Mesenchymal stem cell (in vitro differentiated cells and primary cell): ENCODE results near the gene IL22RA2.
"Not testable (repeated sequence)": the region's sequence is repeated elsewhere in the genome, so short reads cannot be mapped to it uniquely, and the experiment has no call there.

Experiments
- DNase-seq: peaks from one replicate; pipeline ENCODE4 v3.0.0-alpha.2; 2013
- H2AFZ ChIP-seq: one replicate; pipeline ENCODE4 v1.6.1; 2013; ENCODE audit warnings: low read depth, mild to moderate bottlenecking, control low read depth, inconsistent platforms, low read length, moderate library complexity
- H2AK5ac ChIP-seq: 2 replicates; pipeline ENCODE4 v1.6.1; 2013; ENCODE audit warnings: low read length, moderate library complexity, mild to moderate bottlenecking, inconsistent platforms; ENCODE audit not compliant: severe bottlenecking
- H2BK120ac ChIP-seq: one replicate; pipeline ENCODE4 v1.6.1; 2013; ENCODE audit warnings: low read depth, mild to moderate bottlenecking, inconsistent platforms, low read length, moderate library complexity
- H2BK12ac ChIP-seq, 2 experiments: one replicate each; pipeline ENCODE4 v1.6.1; 2013; ENCODE audit warnings: inconsistent platforms in 2 of 2, low read length in 2 of 2, mild to moderate bottlenecking in 2 of 2, moderate library complexity in 2 of 2, control low read depth in 1 of 2
- H2BK15ac ChIP-seq: one replicate; pipeline ENCODE4 v1.6.1; 2013; ENCODE audit warnings: mild to moderate bottlenecking, low read depth, inconsistent platforms; ENCODE audit not compliant: poor library complexity, severe bottlenecking
- H2BK5ac ChIP-seq: 2 replicates; pipeline ENCODE4 v1.6.1; 2013; ENCODE audit warnings: low read depth, mild to moderate bottlenecking, low read length, control low read depth, inconsistent platforms; ENCODE audit not compliant: poor library complexity, severe bottlenecking
- H3K14ac ChIP-seq, 2 experiments: one replicate each; pipeline ENCODE4 v1.6.1; 2013; ENCODE audit warnings: inconsistent platforms in 2 of 2, low read length in 2 of 2, control low read depth in 1 of 2, mild to moderate bottlenecking in 1 of 2, moderate library complexity in 1 of 2
- H3K18ac ChIP-seq, 2 experiments: one replicate each; pipeline ENCODE4 v1.6.1; 2013; ENCODE audit warnings: inconsistent platforms in 2 of 2, low read length in 2 of 2, control low read depth in 1 of 2, low read depth in 1 of 2, mild to moderate bottlenecking in 1 of 2
- H3K23ac ChIP-seq, 2 experiments: one replicate each; pipeline ENCODE4 v1.6.1; 2013; ENCODE audit warnings: inconsistent platforms in 2 of 2, low read length in 2 of 2, mild to moderate bottlenecking in 2 of 2, moderate library complexity in 2 of 2, control low read depth in 1 of 2
- H3K27ac ChIP-seq: 2 replicates; pipeline ENCODE4 v1.5.1; 2013; ENCODE audit warnings: mild to moderate bottlenecking, moderate library complexity, low read length, control low read depth, inconsistent platforms; ENCODE audit not compliant: poor library complexity, severe bottlenecking
- H3K27me3 ChIP-seq, 2 experiments: 2 replicates each; pipeline versions ENCODE4 v1.6.1 to v1.7.0; 2013; ENCODE audit warnings: low read length in 2 of 2, mild to moderate bottlenecking in 2 of 2, moderate library complexity in 2 of 2, control low read depth in 1 of 2, inconsistent platforms in 1 of 2; ENCODE audit not compliant: control insufficient read depth in 1 of 2, insufficient read depth in 1 of 2
- H3K36me3 ChIP-seq, 2 experiments: 2 replicates each; pipeline versions ENCODE4 v1.6.1 to v1.7.0; 2013; ENCODE audit warnings: low read length in 2 of 2, control low read depth in 1 of 2, inconsistent platforms in 1 of 2, low read depth in 1 of 2, mild to moderate bottlenecking in 1 of 2; ENCODE audit not compliant: insufficient read depth in 2 of 2, control insufficient read depth in 1 of 2
- H3K4ac ChIP-seq, 2 experiments: one replicate each; pipeline ENCODE4 v1.6.1; 2013; ENCODE audit warnings: inconsistent platforms in 2 of 2, low read length in 2 of 2, mild to moderate bottlenecking in 2 of 2, moderate library complexity in 2 of 2, control low read depth in 1 of 2, low read depth in 1 of 2
- H3K4me1 ChIP-seq: 2 replicates; pipeline ENCODE4 v1.6.1; 2013; ENCODE audit warnings: low read depth, low read length, control low read depth; ENCODE audit not compliant: control insufficient read depth, insufficient read depth
- H3K4me2 ChIP-seq: 2 replicates; pipeline ENCODE4 v1.6.1; 2013; ENCODE audit warnings: low read length, mild to moderate bottlenecking, inconsistent platforms; ENCODE audit not compliant: poor library complexity, severe bottlenecking
- H3K4me3 ChIP-seq, 2 experiments: 2 replicates each; pipeline versions ENCODE4 v1.5.1 to v1.7.0; 2013; ENCODE audit warnings: low read length in 2 of 2, mild to moderate bottlenecking in 2 of 2, control low read depth in 1 of 2, low read depth in 1 of 2; ENCODE audit not compliant: insufficient read depth in 1 of 2
- H3K79me1 ChIP-seq: replicated peaks from 2 replicates; pipeline ENCODE4 v1.6.1; 2013; ENCODE audit warnings: mild to moderate bottlenecking, control low read depth, low read length, inconsistent platforms; ENCODE audit not compliant: poor library complexity, severe bottlenecking
- H3K9ac ChIP-seq: 2 replicates; pipeline ENCODE4 v1.7.0; 2013; ENCODE audit warnings: mild to moderate bottlenecking, low read length, moderate library complexity
- H3K9me3 ChIP-seq: 2 replicates; pipeline ENCODE4 v1.7.0; 2013; ENCODE audit warnings: mild to moderate bottlenecking, low read length; ENCODE audit not compliant: control insufficient read depth
- H4K8ac ChIP-seq: one replicate; pipeline ENCODE4 v1.6.1; 2013; ENCODE audit warnings: inconsistent platforms, mild to moderate bottlenecking, low read length, moderate library complexity
- H4K91ac ChIP-seq: one replicate; pipeline ENCODE4 v1.6.1; 2013; ENCODE audit warnings: mild to moderate bottlenecking, low read length, inconsistent platforms
- WGBS: methylation state at CpG from one replicate; pipeline ENCODE4 v1.1.7; 2013; ENCODE audit warnings: mixed read lengths; 5-methylcytosine and 5-hydroxymethylcytosine counted together

IL22RA2 gene

DNA sequence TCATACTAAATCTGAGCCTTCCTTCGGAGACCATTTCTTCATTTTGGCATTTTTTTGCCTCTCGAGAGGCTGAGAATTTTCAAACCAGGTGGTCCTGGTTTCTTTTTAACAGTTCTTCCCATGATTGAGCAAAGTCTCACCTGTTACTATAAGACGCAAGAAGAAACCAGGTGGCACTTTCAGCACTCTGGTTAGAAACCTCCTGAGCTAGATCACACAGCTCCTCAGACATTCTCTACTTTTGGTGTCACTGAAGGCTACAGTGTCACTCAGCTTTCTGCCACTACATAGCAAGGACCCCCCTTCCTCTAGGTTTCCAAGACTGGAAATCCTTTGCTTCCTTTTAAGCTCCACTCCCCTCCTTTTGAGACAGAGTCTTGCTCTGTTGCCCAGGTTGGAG, 38.5 kb upstream of the IL22RA2 start:
- Histone ChIP-seq H2BK5ac (no peak overlapping the region), H3K14ac (no peak overlapping the region), H2BK12ac (no peak overlapping the region), H3K9me3 (no peaks in the 10 kb centered on the region), H3K23ac (no peak overlapping the region), H3K27ac (no peak overlapping the region), H2BK15ac (no peak overlapping the region), H3K79me1 (peaks cover 33% of the 10 kb centered on the region), H4K91ac (no peak overlapping the region), H3K4me1 (peaks cover 2% of the 10 kb centered on the region), H2AFZ (no peak overlapping the region), H4K8ac (no peak overlapping the region), H3K4me2 (no peak overlapping the region), H3K36me3 (peaks cover 7 to 8% of the 10 kb centered on the region in 2 experiments), H2BK120ac (no peak overlapping the region), H3K18ac (no peak overlapping the region), H2AK5ac (no peak overlapping the region), H3K9ac (no peak overlapping the region), H3K4me3 (no peak overlapping the region), H3K27me3 (no peaks in the 10 kb centered on the region), H3K4ac (no peak overlapping the region)
- WGBS = 100% methylated on average over 3 of the region's 3 CpGs
- DNase-seq = no peak

DNA sequence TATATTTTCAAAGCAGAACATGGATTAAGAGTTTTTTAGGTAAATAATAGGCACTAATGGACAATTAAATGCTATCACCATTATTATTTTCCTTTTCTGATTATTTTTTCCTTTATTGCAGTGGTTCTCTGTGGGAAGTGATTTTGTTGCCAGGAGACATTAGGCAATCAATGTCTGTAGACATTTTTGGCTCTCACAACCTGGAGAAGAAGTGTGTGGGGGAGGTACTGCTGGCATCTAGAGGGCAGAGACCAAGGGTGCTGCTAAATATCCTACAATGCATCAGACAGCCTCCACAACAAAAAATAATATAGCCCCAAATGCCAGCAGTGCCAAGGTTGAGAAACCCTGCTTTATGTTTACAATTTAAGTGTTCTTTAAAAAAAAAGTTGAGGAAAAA, 37.5 kb upstream of the IL22RA2 start:
- H3K36me3 ChIP-seq = peaks cover 8 to 17% of the 10 kb centered on the region in 2 experiments
- no peaks in the 10 kb centered on the region for H3K27me3 ChIP-seq
- H3K9me3 ChIP-seq = no peaks in the 10 kb centered on the region
- H3K27ac ChIP-seq = no peak overlapping the region
- no peak overlapping the region for H2BK12ac ChIP-seq
- peak overlapping the region; percentile 15 for H3K9ac ChIP-seq
- no peak overlapping the region for H2BK120ac ChIP-seq
- H3K4me3 ChIP-seq = no peak overlapping the region
- no peak overlapping the region for H2BK5ac ChIP-seq
- no peak overlapping the region for H2AK5ac ChIP-seq
- H2AFZ ChIP-seq = no peak overlapping the region
- H3K18ac ChIP-seq = no peak overlapping the region
- H3K79me1 ChIP-seq = peaks cover 32% of the 10 kb centered on the region
- H3K4me2 ChIP-seq = no peak overlapping the region
- H3K4me1 ChIP-seq = no peaks in the 10 kb centered on the region
- H3K4ac ChIP-seq = no peak overlapping the region
- H2BK15ac ChIP-seq = no peak overlapping the region
- DNase-seq = no peak
- no peak overlapping the region for H3K14ac ChIP-seq
- no peak overlapping the region for H4K8ac ChIP-seq
- no peak overlapping the region for H3K23ac ChIP-seq
- H4K91ac ChIP-seq = no peak overlapping the region

GRCh38 chr6:137208279-137208678, 34.8 kb upstream of the IL22RA2 start:
- H4K91ac ChIP-seq = no peak overlapping the region
- no peak overlapping the region for H2AFZ ChIP-seq
- H2BK5ac ChIP-seq = no peak overlapping the region
- H3K4me2 ChIP-seq = no peak overlapping the region
- no peak overlapping the region for H2BK15ac ChIP-seq
- no peak overlapping the region for H3K14ac ChIP-seq
- no peak overlapping the region for H3K23ac ChIP-seq
- 98% methylated on average over 7 of the region's 7 CpGs for WGBS
- no peak overlapping the region for H3K4ac ChIP-seq
- H3K9ac ChIP-seq = no peak overlapping the region
- no peaks in the 10 kb centered on the region for H3K27me3 ChIP-seq
- no peak overlapping the region for H2AK5ac ChIP-seq
- H2BK12ac ChIP-seq = no peak overlapping the region
- peaks cover 32% of the 10 kb centered on the region for H3K79me1 ChIP-seq
- no peaks in the 10 kb centered on the region for H3K4me1 ChIP-seq
- H3K18ac ChIP-seq = no peak overlapping the region
- no peak for DNase-seq
- H3K27ac ChIP-seq = no peak overlapping the region
- H3K36me3 ChIP-seq = peaks cover 10 to 40% of the 10 kb centered on the region in 2 experiments
- H3K4me3 ChIP-seq = no peak overlapping the region
- H3K9me3 ChIP-seq = no peaks in the 10 kb centered on the region
- no peak overlapping the region for H2BK120ac ChIP-seq
- H4K8ac ChIP-seq = no peak overlapping the region

GRCh38 chr6:137207457-137207856, 34.0 kb upstream of the IL22RA2 start:
- H3K27ac ChIP-seq, H3K9me3 ChIP-seq, H3K27me3 ChIP-seq, H2AFZ ChIP-seq, H3K4ac ChIP-seq, H3K4me3 ChIP-seq, H3K23ac ChIP-seq, H3K4me1 ChIP-seq, H4K91ac ChIP-seq, H3K4me2 ChIP-seq, H2BK15ac ChIP-seq, H2BK5ac ChIP-seq, DNase-seq, H2BK120ac ChIP-seq, H3K18ac ChIP-seq, H2AK5ac ChIP-seq, H2BK12ac ChIP-seq, H3K14ac ChIP-seq, H3K9ac ChIP-seq, H4K8ac ChIP-seq: not testable (repeated sequence)
- Histone ChIP-seq H3K36me3 (peaks cover 10 to 48% of the 10 kb centered on the region in 2 experiments), H3K79me1 (peaks cover 32% of the 10 kb centered on the region)
- WGBS = 93% methylated on average over 3 of the region's 3 CpGs
